HG03520 (cell line): ENCODE results near the gene STK33.
"Not testable (repeated sequence)": the region's sequence is repeated elsewhere in the genome, so short reads cannot be mapped to it uniquely, and the experiment has no call there.

Source experiments
- ATAC-seq: cut with Tn5 transposase; IDR thresholded peaks from one replicate; pipeline ENCODE4 v1.9.1; 2021; ENCODE audit warnings: mild to moderate bottlenecking, moderate library complexity; ENCODE audit not compliant: unreplicated experiment

The STK33 gene

GRCh38 chr11:8545698-8546366 lies 48.2 kb downstream of the STK33 start:
- ATAC-seq = no peak

- no peak for ATAC-seq
These were observed 49.2 kb downstream of the STK33 start for GRCh38 chr11:8544807-8545206.

- no peak for ATAC-seq
These were observed 50.8 kb downstream of the STK33 start for GRCh38 chr11:8543278-8543677.

GRCh38 chr11:8541448-8541847 lies 52.6 kb downstream of the STK33 start:
- ATAC-seq = no peak

- ATAC-seq = no peak
These were observed 60.7 kb downstream of the STK33 start for GRCh38 chr11:8533332-8533731.

GRCh38 chr11:8532475-8532874 lies 61.6 kb downstream of the STK33 start:
- peak; percentile 64 for ATAC-seq

GRCh38 chr11:8531982-8532381 lies 62.0 kb downstream of the STK33 start:
- no peak for ATAC-seq

- no peak for ATAC-seq
These were observed 62.7 kb downstream of the STK33 start for GRCh38 chr11:8531312-8531711.

- no peak for ATAC-seq
These were observed 66.1 kb downstream of the STK33 start for GRCh38 chr11:8527939-8528338.

- ATAC-seq = no peak
These were observed 70.6 kb downstream of the STK33 start for GRCh38 chr11:8523396-8523795.

- ATAC-seq = no peak
These were observed 81.5 kb downstream of the STK33 start for GRCh38 chr11:8512547-8512946.

- ATAC-seq = no peak
These were observed 90.1 kb downstream of the STK33 start for GRCh38 chr11:8503910-8504364.

- no peak for ATAC-seq
These were observed 92.2 kb downstream of the STK33 start for GRCh38 chr11:8501836-8502235.

GRCh38 chr11:8488395-8488794 lies 105.6 kb downstream of the STK33 start:
- no peak for ATAC-seq

- ATAC-seq = no peak
These were observed 106.8 kb downstream of the STK33 start for GRCh38 chr11:8487261-8487660.

GRCh38 chr11:8484251-8484650 lies 109.8 kb downstream of the STK33 start:
- no peak for ATAC-seq

GRCh38 chr11:8480858-8481257 lies 113.2 kb downstream of the STK33 start:
- no peak for ATAC-seq

GRCh38 chr11:8477680-8478079 lies 116.3 kb downstream of the STK33 start:
- peak; percentile 79 for ATAC-seq

- ATAC-seq = no peak
These were observed 116.9 kb downstream of the STK33 start for GRCh38 chr11:8477151-8477550.

GRCh38 chr11:8467806-8468205 lies 126.2 kb downstream of the STK33 start:
- not testable (repeated sequence) for ATAC-seq

- ATAC-seq = not testable (repeated sequence)
These were observed 126.7 kb downstream of the STK33 start for GRCh38 chr11:8467356-8467755.

- ATAC-seq = not testable (repeated sequence)
These were observed 127.1 kb downstream of the STK33 start for GRCh38 chr11:8466884-8467283.
